ENCODE measurements around the gene MARCHF11.

- TF ChIP-seq CTCF (IDR thresholded peaks at IDR 0.05) (no peak), EZH2 (IDR thresholded peaks at IDR 0.05) (no peak), EZH2phosphoT487 (IDR thresholded peaks at IDR 0.05) (no peak)
Observed at GRCh38 chr5:16066320-16066719, 113.3 kb downstream of the MARCHF11 start.

Measured in neural progenitor cell (in vitro differentiated cells).